ENCODE results near the gene WDR5B. TPM values are rescaled to one million over a fixed set of nuclear protein-coding genes. Genes with fewer than 3 reads are reported as not detected.
A peak's percentile ranks its signal among the peaks of the same experiment; 100 is the strongest.

WDR5B gene
- total and polyA plus RNA-seq, 10 of the 15 experiments (the other 5 are each of a cell fraction or from before 2014, with no cell fraction given) = 1.7 to 7.9 (median 3.3) TPM

DNA sequence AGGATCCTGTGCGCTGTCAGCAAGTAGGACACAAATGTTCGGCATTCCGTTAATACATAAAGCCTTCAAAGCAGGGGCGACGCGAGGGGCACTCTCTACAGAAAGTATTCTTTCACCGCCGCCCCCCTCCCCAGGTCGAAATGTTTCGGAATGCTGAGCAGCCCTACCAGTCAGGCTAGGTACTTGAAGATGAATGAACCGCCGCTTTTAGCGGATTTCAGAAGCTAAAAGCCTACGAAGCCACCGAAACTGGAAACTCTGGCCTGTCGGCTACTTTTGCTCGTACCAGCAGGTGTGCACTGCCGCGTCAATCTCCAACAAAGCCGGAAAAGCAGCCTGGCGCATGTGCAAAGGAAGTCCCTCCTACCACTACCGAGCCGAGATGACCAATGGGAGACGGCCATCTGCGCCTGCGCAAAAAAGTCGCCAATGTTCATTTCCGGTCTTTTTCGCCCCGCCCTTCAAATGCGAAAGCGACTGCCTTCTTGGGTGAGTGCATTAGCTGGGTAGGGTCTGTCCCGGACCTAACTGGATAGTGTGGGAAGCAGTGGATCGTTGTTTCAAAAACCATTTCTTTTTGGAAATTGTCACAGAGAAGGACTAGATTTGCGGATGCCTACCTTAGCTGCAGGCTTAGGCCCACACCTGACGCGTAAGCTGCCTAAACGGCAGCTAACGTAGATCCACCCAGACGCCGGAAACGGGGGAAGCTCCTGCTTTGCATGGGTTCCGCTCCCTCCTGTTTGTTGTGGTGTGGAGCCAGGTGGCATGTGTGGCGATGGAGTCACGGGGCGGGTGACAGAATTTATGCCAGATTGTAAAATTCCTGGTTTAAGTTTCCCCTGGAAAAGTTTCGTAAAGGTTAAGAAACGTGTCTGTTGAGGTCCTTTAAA lies at the start of gene WDR5B (continued):
- TF ChIP-seq, protein P1, sequence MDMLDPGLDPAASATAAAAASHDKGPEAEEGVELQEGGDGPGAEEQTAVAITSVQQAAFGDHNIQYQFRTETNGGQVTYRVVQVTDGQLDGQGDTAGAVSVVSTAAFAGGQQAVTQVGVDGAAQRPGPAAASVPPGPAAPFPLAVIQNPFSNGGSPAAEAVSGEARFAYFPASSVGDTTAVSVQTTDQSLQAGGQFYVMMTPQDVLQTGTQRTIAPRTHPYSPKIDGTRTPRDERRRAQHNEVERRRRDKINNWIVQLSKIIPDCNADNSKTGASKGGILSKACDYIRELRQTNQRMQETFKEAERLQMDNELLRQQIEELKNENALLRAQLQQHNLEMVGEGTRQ (IDR thresholded peaks at IDR 0.05; ENCODE audit: borderline replicate concordance, low read depth, low read length) = no peak; the same call in 1 of the 2 replicates
- TF ChIP-seq TCF3 (IDR thresholded peaks at IDR 0.05; ENCODE audit: borderline replicate concordance, insufficient read depth, low read depth, low read length) (peak; percentile 86; the same call in 1 of the 2 replicates), ZNF384 (IDR thresholded peaks at IDR 0.05; ENCODE audit: borderline replicate concordance, low read depth, low read length) (no peak), SMARCA5 (IDR thresholded peaks at IDR 0.05) (0 out of 2 replicates have a peak, but pooled peaks have one; percentile 15), POU2F2 (IDR thresholded peaks at IDR 0.05; ENCODE audit: borderline replicate concordance, low read depth, low read length) (peak; percentile 99), CEBPB (IDR thresholded peaks at IDR 0.05; ENCODE audit: borderline replicate concordance in 1 of 2, low read depth in 2 of 2, low read length in 2 of 2) (no peak)
- TF ChIP-seq, protein P2, sequence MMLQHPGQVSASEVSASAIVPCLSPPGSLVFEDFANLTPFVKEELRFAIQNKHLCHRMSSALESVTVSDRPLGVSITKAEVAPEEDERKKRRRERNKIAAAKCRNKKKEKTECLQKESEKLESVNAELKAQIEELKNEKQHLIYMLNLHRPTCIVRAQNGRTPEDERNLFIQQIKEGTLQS (IDR thresholded peaks at IDR 0.05; ENCODE audit: borderline replicate concordance, extremely low read depth, low read depth, low read length) = no peak
- TF ChIP-seq, protein P3, sequence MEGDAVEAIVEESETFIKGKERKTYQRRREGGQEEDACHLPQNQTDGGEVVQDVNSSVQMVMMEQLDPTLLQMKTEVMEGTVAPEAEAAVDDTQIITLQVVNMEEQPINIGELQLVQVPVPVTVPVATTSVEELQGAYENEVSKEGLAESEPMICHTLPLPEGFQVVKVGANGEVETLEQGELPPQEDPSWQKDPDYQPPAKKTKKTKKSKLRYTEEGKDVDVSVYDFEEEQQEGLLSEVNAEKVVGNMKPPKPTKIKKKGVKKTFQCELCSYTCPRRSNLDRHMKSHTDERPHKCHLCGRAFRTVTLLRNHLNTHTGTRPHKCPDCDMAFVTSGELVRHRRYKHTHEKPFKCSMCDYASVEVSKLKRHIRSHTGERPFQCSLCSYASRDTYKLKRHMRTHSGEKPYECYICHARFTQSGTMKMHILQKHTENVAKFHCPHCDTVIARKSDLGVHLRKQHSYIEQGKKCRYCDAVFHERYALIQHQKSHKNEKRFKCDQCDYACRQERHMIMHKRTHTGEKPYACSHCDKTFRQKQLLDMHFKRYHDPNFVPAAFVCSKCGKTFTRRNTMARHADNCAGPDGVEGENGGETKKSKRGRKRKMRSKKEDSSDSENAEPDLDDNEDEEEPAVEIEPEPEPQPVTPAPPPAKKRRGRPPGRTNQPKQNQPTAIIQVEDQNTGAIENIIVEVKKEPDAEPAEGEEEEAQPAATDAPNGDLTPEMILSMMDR (IDR thresholded peaks at IDR 0.05 in 2 of 3, conservative IDR thresholded peaks at IDR 0.05 in 1 of 3; ENCODE audit: control insufficient read depth in 2 of 3, extremely low read depth in 1 of 3, insufficient read depth in 1 of 3, low read depth in 3 of 3, low read length in 3 of 3) = no peak; a peak in 1 of 6 replicates
- TF ChIP-seq, protein P4, sequence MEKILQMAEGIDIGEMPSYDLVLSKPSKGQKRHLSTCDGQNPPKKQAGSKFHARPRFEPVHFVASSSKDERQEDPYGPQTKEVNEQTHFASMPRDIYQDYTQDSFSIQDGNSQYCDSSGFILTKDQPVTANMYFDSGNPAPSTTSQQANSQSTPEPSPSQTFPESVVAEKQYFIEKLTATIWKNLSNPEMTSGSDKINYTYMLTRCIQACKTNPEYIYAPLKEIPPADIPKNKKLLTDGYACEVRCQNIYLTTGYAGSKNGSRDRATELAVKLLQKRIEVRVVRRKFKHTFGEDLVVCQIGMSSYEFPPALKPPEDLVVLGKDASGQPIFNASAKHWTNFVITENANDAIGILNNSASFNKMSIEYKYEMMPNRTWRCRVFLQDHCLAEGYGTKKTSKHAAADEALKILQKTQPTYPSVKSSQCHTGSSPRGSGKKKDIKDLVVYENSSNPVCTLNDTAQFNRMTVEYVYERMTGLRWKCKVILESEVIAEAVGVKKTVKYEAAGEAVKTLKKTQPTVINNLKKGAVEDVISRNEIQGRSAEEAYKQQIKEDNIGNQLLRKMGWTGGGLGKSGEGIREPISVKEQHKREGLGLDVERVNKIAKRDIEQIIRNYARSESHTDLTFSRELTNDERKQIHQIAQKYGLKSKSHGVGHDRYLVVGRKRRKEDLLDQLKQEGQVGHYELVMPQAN (conservative IDR thresholded peaks at IDR 0.05) = peak; percentile 4
- TF ChIP-seq, protein P5, sequence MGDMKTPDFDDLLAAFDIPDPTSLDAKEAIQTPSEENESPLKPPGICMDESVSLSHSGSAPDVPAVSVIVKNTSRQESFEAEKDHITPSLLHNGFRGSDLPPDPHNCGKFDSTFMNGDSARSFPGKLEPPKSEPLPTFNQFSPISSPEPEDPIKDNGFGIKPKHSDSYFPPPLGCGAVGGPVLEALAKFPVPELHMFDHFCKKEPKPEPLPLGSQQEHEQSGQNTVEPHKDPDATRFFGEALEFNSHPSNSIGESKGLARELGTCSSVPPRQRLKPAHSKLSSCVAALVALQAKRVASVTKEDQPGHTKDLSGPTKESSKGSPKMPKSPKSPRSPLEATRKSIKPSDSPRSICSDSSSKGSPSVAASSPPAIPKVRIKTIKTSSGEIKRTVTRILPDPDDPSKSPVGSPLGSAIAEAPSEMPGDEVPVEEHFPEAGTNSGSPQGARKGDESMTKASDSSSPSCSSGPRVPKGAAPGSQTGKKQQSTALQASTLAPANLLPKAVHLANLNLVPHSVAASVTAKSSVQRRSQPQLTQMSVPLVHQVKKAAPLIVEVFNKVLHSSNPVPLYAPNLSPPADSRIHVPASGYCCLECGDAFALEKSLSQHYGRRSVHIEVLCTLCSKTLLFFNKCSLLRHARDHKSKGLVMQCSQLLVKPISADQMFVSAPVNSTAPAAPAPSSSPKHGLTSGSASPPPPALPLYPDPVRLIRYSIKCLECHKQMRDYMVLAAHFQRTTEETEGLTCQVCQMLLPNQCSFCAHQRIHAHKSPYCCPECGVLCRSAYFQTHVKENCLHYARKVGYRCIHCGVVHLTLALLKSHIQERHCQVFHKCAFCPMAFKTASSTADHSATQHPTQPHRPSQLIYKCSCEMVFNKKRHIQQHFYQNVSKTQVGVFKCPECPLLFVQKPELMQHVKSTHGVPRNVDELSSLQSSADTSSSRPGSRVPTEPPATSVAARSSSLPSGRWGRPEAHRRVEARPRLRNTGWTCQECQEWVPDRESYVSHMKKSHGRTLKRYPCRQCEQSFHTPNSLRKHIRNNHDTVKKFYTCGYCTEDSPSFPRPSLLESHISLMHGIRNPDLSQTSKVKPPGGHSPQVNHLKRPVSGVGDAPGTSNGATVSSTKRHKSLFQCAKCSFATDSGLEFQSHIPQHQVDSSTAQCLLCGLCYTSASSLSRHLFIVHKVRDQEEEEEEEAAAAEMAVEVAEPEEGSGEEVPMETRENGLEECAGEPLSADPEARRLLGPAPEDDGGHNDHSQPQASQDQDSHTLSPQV (IDR thresholded peaks at IDR 0.05) = no peak
- TF ChIP-seq, protein P6, sequence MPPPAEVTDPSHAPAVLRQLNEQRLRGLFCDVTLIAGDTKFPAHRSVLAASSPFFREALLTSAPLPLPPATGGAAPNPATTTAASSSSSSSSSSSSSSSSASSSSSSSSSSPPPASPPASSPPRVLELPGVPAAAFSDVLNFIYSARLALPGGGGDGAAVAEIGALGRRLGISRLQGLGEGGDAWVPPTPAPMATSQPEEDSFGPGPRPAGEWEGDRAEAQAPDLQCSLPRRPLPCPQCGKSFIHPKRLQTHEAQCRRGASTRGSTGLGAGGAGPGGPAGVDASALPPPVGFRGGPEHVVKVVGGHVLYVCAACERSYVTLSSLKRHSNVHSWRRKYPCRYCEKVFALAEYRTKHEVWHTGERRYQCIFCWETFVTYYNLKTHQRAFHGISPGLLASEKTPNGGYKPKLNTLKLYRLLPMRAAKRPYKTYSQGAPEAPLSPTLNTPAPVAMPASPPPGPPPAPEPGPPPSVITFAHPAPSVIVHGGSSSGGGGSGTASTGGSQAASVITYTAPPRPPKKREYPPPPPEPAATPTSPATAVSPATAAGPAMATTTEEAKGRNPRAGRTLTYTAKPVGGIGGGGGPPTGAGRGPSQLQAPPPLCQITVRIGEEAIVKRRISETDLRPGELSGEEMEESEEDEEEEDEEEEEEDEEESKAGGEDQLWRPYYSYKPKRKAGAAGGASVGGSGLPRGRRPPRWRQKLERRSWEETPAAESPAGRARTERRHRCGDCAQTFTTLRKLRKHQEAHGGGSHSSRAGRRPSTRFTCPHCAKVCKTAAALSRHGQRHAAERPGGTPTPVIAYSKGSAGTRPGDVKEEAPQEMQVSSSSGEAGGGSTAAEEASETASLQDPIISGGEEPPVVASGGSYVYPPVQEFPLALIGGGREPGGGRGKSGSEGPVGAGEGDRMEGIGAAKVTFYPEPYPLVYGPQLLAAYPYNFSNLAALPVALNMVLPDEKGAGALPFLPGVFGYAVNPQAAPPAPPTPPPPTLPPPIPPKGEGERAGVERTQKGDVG (CRISPR knock-in tag; IDR thresholded peaks at IDR 0.05) = no peak

Data from GM12878 (cell line).